HG03571 (cell line): ENCODE data around the gene CCDC27.

Experiments used
- ATAC-seq: cut with Tn5 transposase; IDR thresholded peaks from one replicate; pipeline ENCODE4 v1.9.1; 2021; ENCODE audit not compliant: unreplicated experiment

The CCDC27 gene

GRCh38 chr1:3816331-3817137 is 64.3 kb downstream of the CCDC27 start:
- no peak for ATAC-seq

DNA sequence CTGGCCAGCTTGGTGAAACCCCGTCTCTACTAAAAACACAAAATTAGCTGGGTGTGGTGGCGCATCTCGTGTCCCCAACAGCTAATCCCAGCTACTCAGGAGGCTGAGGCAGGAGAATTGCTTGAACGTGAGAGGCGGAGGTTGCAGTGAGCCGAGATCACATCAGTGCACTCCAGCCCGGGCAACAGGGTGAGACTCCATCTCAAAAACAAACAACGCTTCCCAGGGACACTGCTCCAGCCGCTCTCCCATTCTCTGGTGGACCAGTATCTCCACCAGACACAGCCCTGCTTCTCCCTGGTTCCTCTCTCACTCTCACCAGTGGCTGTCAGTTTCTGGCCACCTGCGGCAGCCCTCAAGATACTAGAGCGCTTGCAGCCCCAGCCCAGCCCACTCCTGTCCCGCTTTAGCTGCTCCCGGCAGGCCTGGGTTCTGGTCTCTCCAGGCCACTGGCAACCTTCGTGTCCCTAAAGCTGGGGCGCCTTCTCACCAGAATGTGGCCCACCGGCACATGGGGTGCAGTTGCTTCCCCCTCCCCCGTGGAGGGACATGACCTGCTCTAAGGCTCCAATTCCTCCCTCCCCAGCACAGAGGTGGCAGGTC is 65.0 kb downstream of the CCDC27 start:
- no peak for ATAC-seq

DNA sequence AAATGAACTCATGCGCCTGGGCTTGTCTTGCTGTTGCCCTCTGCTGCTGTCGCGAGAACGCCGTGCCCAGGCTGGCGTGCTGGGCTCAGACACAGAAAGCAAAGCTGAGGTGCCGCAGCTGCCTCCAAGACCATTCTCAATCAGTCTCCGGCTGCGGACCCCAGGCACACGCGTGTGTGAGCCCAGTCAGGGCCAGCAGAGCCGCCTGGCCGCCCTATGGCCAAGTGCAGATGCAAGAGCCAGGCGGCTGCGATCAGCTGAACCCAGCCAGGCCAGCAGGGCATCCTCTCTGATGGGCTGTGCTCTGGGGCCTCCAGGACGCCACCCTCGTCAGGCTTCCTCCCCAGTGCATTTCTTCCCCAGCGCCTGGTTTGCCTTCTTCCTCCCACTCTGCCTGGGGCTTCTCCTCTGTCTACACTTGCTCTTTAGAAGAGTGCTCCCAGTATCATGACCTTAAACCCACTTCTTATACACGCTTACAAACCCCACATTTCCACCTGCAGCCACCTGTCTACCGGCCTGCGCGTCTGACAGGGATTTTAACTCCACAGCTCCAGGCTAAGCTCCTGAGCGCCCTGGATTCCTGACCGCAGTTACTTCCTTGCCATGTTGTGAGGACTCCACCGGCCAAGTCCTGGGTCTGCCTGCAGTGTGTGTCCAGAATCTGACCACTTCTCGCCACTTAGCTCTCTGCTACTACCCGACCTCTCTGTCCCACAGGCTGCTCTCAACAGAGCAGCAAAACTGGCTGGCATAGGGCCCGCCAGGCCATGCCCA is 65.8 kb downstream of the CCDC27 start:
- no peak for ATAC-seq

DNA sequence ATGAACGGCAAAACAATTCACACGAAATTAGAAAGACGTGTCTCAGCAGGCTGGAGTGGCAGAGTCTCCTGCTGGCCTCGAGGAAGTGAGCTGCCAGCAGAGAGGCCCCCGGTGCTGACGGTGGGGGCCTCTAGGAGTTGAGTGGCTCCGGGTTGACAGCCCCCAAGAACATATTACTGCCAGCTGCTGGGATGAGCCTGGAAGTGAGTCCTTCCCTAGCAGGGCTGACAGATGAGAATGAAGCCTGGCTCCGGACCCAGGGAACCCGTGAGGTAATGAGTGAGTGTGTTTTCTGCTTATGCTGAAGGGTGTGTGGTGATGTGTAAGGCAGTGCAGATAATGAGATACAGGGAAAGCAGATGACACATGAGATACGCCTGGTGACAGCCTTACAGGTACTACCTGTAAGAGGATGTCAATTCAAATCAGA is 67.5 kb downstream of the CCDC27 start:
- ATAC-seq, result no peak

DNA sequence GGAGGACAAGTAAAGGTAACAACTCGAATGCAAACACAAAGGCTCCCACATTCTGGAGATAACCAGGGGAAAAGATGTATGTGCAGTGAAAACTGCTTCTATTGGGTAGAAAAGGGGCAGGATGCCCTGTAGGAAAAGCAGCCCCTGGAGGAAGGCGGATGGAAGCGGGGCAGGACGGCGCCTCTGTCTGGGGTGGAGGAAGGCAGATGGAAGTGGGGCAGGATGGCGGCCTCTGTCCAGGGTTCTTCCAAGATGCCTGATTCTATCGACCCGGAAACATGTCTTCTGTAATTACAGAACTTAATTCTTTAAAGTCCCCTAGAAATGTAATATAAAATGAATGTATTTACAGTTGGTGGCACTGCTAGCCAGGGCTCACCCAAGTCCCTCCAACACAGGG is 68.1 kb downstream of the CCDC27 start:
- ATAC-seq, result no peak

DNA sequence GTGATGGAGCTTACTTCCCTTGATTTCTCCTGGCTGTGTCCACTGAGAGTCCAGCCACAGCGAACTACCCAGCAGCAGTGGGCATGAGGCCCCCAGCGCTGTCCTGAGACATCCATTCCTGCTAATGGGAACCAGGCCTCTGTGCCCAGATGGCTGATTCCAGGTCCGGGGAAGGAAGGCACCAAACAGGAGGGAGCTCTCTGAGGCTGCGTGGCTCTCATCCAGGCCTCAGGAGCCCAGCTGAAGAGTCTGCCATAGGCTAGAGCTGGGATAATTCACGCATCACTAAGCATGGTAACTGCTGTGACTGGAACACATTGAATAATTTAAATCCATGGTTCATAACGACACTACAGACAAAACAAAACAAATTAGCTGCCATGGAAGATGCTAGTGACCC is 68.8 kb downstream of the CCDC27 start:
- no peak for ATAC-seq
